Heart left ventricle (tissue), 16 donors: ENCODE results near the gene CBLIF. TPM values are rescaled to one million over a fixed set of nuclear protein-coding genes. Genes with fewer than 3 reads are reported as not detected.

Experiments used
- ATAC-seq, 4 donors: fragments of 200-7000 bp; cut with Tn5 transposase; one replicate each; pipeline ENCODE4 v1.9.1; 2020 to 2022; ENCODE audit warnings: moderate library complexity in 4 of 4, mild to moderate bottlenecking in 3 of 4, moderate number of reproducible peaks in 1 of 4
- DNase-seq, 5 donors: peaks; one replicate each; pipeline ENCODE4 v3.0.0-alpha.2; 2020
- H3K27ac ChIP-seq, 12 donors: fragments of 200-600 bp; sonication (generic) in 4 of 12; one replicate each; pipeline versions ENCODE4 v1.5.0 to v1.8.0; 2016 to 2022; ENCODE audit warnings: mild to moderate bottlenecking in 2 of 12
- H3K27me3 ChIP-seq, 9 donors: fragments of 200-600 bp; sonication (generic) in 2 of 9; one replicate each; pipeline versions ENCODE4 v1.5.1 to v1.8.0; 2016 to 2022; ENCODE audit warnings: mild to moderate bottlenecking in 3 of 9
- H3K36me3 ChIP-seq, 9 donors: fragments of 200-600 bp; sonication (generic) in 2 of 9; one replicate each; pipeline versions ENCODE4 v1.5.0 to v1.8.0; 2018 to 2022; ENCODE audit warnings: mild to moderate bottlenecking in 2 of 9
- H3K4me1 ChIP-seq, 12 donors: fragments of 200-600 bp; sonication (generic) in 4 of 12; one replicate each; pipeline versions ENCODE4 v1.5.0 to v1.8.0; 2016 to 2022; ENCODE audit warnings: mild to moderate bottlenecking in 3 of 12
- H3K4me3 ChIP-seq, 12 donors: fragments of 200-600 bp; sonication (generic) in 4 of 12; one replicate each; pipeline versions ENCODE4 v1.5.0 to v1.8.0; 2017 to 2022; ENCODE audit warnings: mild to moderate bottlenecking in 9 of 12, moderate library complexity in 4 of 12
- H3K9me3 ChIP-seq, 12 donors: fragments of 200-600 bp; sonication (generic) in 4 of 12; one replicate each; pipeline versions ENCODE4 v1.5.0 to v1.8.0; 2016 to 2022; ENCODE audit warnings: mild to moderate bottlenecking in 1 of 12
- CTCF ChIP-seq, 12 donors: fragments of 200-600 bp; sonication (generic) in 4 of 12; IDR thresholded peaks; one replicate each; pipeline versions ENCODE4 v1.5.0 to v1.8.0; 2018 to 2022; ENCODE audit warnings: antibody characterized with exemption in 12 of 12, mild to moderate bottlenecking in 5 of 12
- POLR2A ChIP-seq, 2 donors: fragments of 450-650 bp; IDR thresholded peaks; one replicate each; pipeline ENCODE4 v1.6.1; 2017; ENCODE audit warnings: antibody characterized with exemption in 2 of 2, mild to moderate bottlenecking in 2 of 2, moderate library complexity in 2 of 2
- WGBS, 4 donors: extraction: QIAGEN DNeasy Blood & Tissue Kit in 2 of 4; methylation state at CpG; one replicate each; pipeline versions ENCODE4 v1.1.5 to v1.1.7; 2013 to 2018; 5-methylcytosine and 5-hydroxymethylcytosine counted together
- intact Hi-C, 10 donors: fragments of 100-400 bp; cut with DNase I; formaldehyde crosslinking; loops; one replicate each; pipeline versions ENCODE4 v1.11.1 to v1.14.2; 2022
- polyA plus RNA-seq, 2 donors: library from polyadenylated mRNA; stranded (reverse); fragments of 200-250 nt; gene quantifications; one replicate each; pipeline ENCODE4 v1.2.3, GENCODE V29; 2013
- total RNA-seq, 9 donors: library from RNA; depleted of rRNA in 2 of 9; stranded (reverse); fragments of >200 nt in 2 of 9; fragmentation: NEBNext Ultra II Directional in 3 of 9; extraction: Animal tissue kit (Norgen Biotek cat#: 25700) in 3 of 9; gene quantifications; one replicate each; pipeline versions ENCODE4 v1.1.0 to v1.2.4, GENCODE V29; 2016 to 2023
- donor health status: ischemic (EF 13 %, LVEDD 7.1; RV severe dilation, severe dysfunction).
- donor health status: healthy with polysubstance abuse.
- donor health status: DM: no; HTN: yes; CAD: no.
- donor health status: DM: no; HTN: no; CAD: no.
- donor health status: ischemic (EF 25% LVEDD 6.9; RV normal size, moderate dysfunction).
- donor health status: ischemic (EF 25% LVEDD 5.7; RV mildly dilated, moderate dysfunction).
- donor health status: healthy.
- donor health status: DM: yes; HTN: yes; CAD: no.
- donor health status: ischemic (EF 35%, LVEDD 5.7; RV mildly dilated, moderate dysfunction).
- donor health status: nonischemic (EF 11% LVEDD 7.7; RV severe dilation, severe dysfunction).
- donor health status: DM: yes; HTN: yes; CAD: no.
- donor health status: PGD.
- donor health status: ischemic (EF 29% LVEDD 5.4; RV normal size, mild dysfunction).
- donor health status: nonischemic (EF 23%, LVEDD 6.1; RV moderate dilation, normal function).

CBLIF gene
- total and polyA plus RNA-seq, 11 donors: not detected

DNA sequence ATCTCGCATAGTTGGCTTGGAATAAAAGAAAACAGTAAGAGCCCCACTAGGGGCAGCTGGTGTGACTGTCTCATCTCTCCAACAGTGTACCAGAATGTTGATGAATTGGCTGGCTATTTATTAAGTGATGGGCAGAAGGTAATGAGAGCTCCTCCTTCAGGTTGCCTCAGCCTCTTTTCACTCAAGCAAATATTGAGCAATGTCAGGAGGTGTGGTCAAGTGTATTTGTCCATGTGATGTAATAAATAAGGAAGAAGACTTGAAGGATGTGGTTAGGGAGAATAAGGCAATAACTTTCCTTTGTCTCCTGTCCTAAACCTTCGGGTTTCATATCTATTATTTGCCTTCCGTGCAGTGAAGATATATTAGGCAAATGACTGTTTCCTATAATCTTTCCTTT, 21.1 kb upstream of the CBLIF start, which contains the start of gene TCN1:
Gene TCN1 (minus strand): TSS at position 91 of the 400 bp plus-strand sequence. CDS start 17 bp downstream, at position 74.
- no peak for TF ChIP-seq CTCF (IDR thresholded peaks at IDR 0.05)
- no peak for TF ChIP-seq POLR2A (IDR thresholded peaks at IDR 0.05)
- H3K4me1 ChIP-seq: no peaks in the 10 kb centered on the region
- intact Hi-C loops: no loop called here
- H3K36me3 ChIP-seq: no peaks in the 10 kb centered on the region
- no peak within 1 kb of the TSS for H3K4me3 ChIP-seq
- ATAC-seq (peak in 1 of 4 donors; percentile 33), DNase-seq (no peak)
- H3K9me3 ChIP-seq: peaks cover 0 to 11% (median 0%) of the 10 kb centered on the region in 12 donors
- no peaks in the 10 kb centered on the region for H3K27me3 ChIP-seq
- H3K27ac ChIP-seq: no peak within 1 kb of the TSS
- 68 to 83% (median 77%) methylated on average over 3 of the region's 3 CpGs for WGBS, 4 donors

DNA sequence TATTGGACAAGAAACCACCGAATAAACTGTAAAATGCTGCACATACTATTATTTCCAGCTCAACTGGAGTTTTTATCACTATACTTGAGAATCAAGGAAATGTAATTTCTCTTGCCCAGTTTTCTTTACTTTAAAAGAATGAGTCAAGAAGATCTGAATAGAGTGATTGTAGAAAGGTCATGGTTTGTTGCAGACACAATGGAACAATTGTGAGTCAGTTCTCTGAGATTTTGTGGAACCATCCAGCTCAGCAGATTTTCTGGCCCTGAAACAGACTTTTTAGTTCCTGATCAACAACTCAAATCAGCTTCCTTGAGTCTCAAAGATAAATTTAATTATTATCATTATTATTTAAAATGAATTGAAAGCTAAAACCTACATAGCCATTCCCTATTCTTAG, 19.7 kb upstream of the CBLIF start:
- Histone ChIP-seq H3K27me3 (no peaks in the 10 kb centered on the region), H3K4me3 (no peak overlapping the region), H3K9me3 (no peaks in the 10 kb centered on the region), H3K27ac (no peak overlapping the region), H3K36me3 (no peaks in the 10 kb centered on the region), H3K4me1 (no peaks in the 10 kb centered on the region)
- DNase-seq (no peak), ATAC-seq (no peak)
- TF ChIP-seq CTCF (IDR thresholded peaks at IDR 0.05) (no peak), POLR2A (IDR thresholded peaks at IDR 0.05) (no peak)
- WGBS, 4 donors: 60 to 74% (median 67%) methylated on average over 1 of the region's 1 CpG
- intact Hi-C loops: no loop called here

GRCh38 chr11:59862252-59862651, 17.0 kb upstream of the CBLIF start:
- Histone ChIP-seq H3K4me1 (no peaks in the 10 kb centered on the region), H3K4me3 (no peak overlapping the region), H3K36me3 (no peaks in the 10 kb centered on the region), H3K9me3 (no peaks in the 10 kb centered on the region), H3K27me3 (no peaks in the 10 kb centered on the region), H3K27ac (no peak overlapping the region)
- no peak for ATAC-seq
- TF ChIP-seq POLR2A (IDR thresholded peaks at IDR 0.05): no peak
- no peak for TF ChIP-seq CTCF (IDR thresholded peaks at IDR 0.05)
- intact Hi-C loops: no loop called here
- WGBS, 4 donors: 67 to 71% (median 68%) methylated on average over 3 of the region's 3 CpGs
- no peak for DNase-seq

DNA sequence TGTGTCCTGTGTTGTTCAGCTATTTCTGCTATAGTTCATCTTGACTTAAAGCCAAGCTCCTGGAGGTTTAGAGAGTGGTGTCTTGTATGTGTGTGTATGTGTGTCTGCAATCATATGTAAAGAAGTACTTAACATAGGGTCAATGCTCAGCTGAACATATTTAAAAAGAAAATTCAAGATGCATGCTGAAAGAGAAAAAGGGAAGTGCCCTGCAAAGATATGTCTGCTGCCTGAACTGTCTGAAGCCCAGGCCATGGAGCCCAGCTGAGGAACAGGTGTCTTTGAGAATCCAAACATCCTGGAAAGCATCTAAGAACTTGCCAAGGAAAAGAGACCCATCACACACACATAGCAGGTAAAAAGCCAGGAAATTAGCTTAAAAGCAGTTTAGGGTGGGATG, 14.4 kb upstream of the CBLIF start:
- ATAC-seq (no peak), DNase-seq (no peak)
- Histone ChIP-seq H3K36me3 (no peaks in the 10 kb centered on the region), H3K27ac (no peak overlapping the region), H3K27me3 (no peaks in the 10 kb centered on the region), H3K4me3 (no peak overlapping the region), H3K4me1 (no peaks in the 10 kb centered on the region), H3K9me3 (no peaks in the 10 kb centered on the region)
- intact Hi-C loops: no loop called here
- TF ChIP-seq POLR2A (IDR thresholded peaks at IDR 0.05) (no peak), CTCF (IDR thresholded peaks at IDR 0.05) (no peak)
